ENCODE data around the gene PSMC2. TPM values are rescaled to one million over a fixed set of nuclear protein-coding genes. Genes with fewer than 3 reads are reported as not detected.

Gene PSMC2
- total RNA-seq, 4 donors from 2014 or later = 61.4 to 118 (median 90.9) TPM

DNA sequence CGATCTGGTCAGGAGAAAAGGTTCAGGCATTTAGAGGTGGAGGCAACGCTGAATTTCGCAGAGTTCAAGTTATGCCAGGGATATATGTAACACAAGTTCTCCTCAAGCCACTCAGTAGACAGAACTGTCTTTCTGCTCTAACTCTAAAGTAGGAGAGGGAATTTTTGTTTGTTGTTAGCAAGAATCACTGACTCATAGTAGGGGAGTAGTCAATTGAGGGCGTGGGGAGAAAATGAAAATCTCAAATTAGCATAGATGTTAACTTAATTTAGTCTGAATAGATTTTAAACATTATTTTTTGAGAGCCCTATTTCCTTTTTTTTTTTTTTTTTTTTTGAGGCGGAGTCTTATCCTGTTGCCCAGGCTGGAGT is 34.6 kb downstream of the PSMC2 start:
- no peak for DNase-seq (ENCODE audit: low spot score in 2 of 2)
- no peak overlapping the region for H3K27ac ChIP-seq
- H3K4me1 ChIP-seq = no peaks in the 10 kb centered on the region
- H3K36me3 ChIP-seq = no peaks in the 10 kb centered on the region
- no peak for TF ChIP-seq POLR2A (IDR thresholded peaks at IDR 0.05)
- TF ChIP-seq, protein P1, sequence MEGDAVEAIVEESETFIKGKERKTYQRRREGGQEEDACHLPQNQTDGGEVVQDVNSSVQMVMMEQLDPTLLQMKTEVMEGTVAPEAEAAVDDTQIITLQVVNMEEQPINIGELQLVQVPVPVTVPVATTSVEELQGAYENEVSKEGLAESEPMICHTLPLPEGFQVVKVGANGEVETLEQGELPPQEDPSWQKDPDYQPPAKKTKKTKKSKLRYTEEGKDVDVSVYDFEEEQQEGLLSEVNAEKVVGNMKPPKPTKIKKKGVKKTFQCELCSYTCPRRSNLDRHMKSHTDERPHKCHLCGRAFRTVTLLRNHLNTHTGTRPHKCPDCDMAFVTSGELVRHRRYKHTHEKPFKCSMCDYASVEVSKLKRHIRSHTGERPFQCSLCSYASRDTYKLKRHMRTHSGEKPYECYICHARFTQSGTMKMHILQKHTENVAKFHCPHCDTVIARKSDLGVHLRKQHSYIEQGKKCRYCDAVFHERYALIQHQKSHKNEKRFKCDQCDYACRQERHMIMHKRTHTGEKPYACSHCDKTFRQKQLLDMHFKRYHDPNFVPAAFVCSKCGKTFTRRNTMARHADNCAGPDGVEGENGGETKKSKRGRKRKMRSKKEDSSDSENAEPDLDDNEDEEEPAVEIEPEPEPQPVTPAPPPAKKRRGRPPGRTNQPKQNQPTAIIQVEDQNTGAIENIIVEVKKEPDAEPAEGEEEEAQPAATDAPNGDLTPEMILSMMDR (IDR thresholded peaks at IDR 0.05) = no peak
- no peak for TF ChIP-seq EP300 (IDR thresholded peaks at IDR 0.05)
- 87 to 88% methylated on average over 5 of the region's 5 CpGs for WGBS, 2 donors
- H3K9me3 ChIP-seq = no peaks in the 10 kb centered on the region
- H3K27me3 ChIP-seq = no peaks in the 10 kb centered on the region
- H3K4me3 ChIP-seq = no peak overlapping the region

DNA sequence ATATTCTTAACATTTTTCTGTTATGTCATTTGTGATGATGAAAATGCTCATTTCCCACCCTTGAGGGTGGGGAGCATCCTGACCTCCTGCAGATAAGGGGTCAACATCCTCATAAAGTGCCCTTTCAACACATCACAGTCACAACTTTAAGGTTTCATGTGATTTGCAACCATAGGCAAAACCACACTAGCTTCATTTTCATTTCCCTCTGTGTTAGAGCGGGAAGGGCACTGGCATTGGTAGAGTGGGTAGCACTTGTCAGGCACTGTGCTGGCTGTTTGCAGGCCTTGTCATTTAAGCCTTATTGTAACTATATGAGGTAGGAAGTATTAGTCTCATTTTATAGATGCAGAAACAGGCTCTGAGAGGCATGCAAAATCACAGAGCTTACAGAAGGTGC is 39.8 kb downstream of the PSMC2 start:
- Histone ChIP-seq H3K4me1 (no peaks in the 10 kb centered on the region), H3K9me3 (no peaks in the 10 kb centered on the region), H3K36me3 (no peaks in the 10 kb centered on the region), H3K27me3 (no peaks in the 10 kb centered on the region), H3K4me3 (no peak overlapping the region), H3K27ac (no peak overlapping the region)
- TF ChIP-seq, protein P1 (IDR thresholded peaks at IDR 0.05) = no peak
- TF ChIP-seq POLR2A (IDR thresholded peaks at IDR 0.05) (no peak), EP300 (IDR thresholded peaks at IDR 0.05) (no peak)
- WGBS, 2 donors = 64 to 70% methylated on average over 1 of the region's 1 CpG
- DNase-seq (ENCODE audit: low spot score in 2 of 2) = no peak

DNA sequence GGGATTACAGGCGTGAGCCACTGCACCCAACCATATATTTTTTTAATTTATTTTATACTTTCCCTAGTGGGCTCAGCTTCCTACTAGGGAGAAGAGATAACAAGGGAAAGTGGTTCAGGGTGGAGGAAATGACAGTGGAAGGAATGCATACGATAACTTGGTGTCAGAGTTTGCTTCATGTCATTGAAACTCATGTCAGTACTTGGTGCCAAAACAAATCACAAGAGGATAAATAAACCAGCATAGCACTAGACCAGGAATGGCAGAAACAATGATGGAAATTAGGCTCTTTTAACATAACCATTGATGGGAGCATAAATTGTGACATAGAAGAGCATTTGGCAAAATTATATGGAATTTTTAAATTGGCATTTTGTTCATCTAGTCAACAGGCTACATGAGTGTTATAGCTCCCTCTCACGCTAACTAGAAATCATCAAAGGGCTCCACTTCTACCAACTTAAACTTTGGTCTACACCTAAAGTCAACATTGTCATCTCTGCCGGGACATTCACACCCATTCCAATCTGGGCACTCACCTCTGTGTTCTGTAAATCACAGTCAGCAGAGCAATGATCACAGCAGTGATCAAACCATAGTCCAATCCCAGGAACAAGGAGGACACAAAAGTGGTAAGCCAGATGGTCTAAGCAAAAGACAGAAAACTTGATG is 41.2 kb downstream of the PSMC2 start:
- 82 to 84% methylated on average over 4 of the region's 4 CpGs for WGBS, 2 donors
- TF ChIP-seq, protein P1 (IDR thresholded peaks at IDR 0.05) = no peak
- no peak for TF ChIP-seq POLR2A (IDR thresholded peaks at IDR 0.05)
- no peak for TF ChIP-seq EP300 (IDR thresholded peaks at IDR 0.05)
- no peak for DNase-seq (ENCODE audit: low spot score in 2 of 2)
- Histone ChIP-seq H3K9me3 (no peaks in the 10 kb centered on the region), H3K4me1 (no peaks in the 10 kb centered on the region), H3K27me3 (no peaks in the 10 kb centered on the region), H3K4me3 (no peak overlapping the region), H3K27ac (no peak overlapping the region), H3K36me3 (no peaks in the 10 kb centered on the region)

DNA sequence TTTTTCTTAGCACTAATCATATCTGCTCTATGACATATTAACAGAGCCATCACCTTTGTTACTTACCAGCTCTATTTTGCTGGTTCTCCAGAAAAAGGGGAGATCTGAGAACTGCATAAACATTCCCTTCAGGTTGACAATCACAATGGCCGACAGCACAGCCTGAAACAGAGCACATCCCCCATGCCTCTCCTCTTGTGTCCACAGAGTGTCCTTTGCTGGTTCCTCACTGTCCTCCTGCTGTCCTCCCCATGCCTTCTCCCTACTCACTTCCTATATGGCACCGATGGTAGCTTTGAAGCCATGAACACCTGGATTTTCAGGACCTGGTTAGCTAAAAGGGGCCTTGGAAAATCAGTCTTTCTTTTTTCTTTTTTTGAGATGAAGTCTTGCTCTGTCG is 41.8 kb downstream of the PSMC2 start:
- Histone ChIP-seq H3K27ac (no peak overlapping the region), H3K4me1 (no peaks in the 10 kb centered on the region), H3K36me3 (no peaks in the 10 kb centered on the region), H3K9me3 (no peaks in the 10 kb centered on the region), H3K4me3 (no peak overlapping the region), H3K27me3 (no peaks in the 10 kb centered on the region)
- no peak for DNase-seq (ENCODE audit: low spot score in 2 of 2)
- TF ChIP-seq, protein P1 (IDR thresholded peaks at IDR 0.05) = no peak
- TF ChIP-seq EP300 (IDR thresholded peaks at IDR 0.05) (no peak), POLR2A (IDR thresholded peaks at IDR 0.05) (no peak)
- 78 to 89% methylated on average over 3 of the region's 3 CpGs for WGBS, 2 donors

DNA sequence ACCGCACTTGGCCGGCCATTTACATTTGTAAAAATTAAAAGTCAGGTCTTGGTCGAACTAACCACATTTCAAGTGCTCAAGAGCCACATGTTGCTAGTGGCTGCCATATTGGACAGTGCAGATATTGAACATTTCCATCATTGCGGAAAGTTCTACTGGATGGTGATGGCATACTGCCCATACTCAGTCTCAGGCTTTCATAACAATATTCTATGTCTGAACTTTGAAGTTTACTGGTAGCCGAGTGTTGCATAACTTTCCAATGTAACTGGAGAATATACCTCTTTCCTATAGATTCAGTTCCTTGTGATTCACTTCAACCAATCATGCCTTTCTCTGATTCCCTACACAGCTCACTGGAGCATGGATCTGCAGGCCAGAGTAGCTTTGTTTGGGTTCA is 43.7 kb downstream of the PSMC2 start:
- TF ChIP-seq, protein P1 (IDR thresholded peaks at IDR 0.05) = no peak
- no peak for TF ChIP-seq EP300 (IDR thresholded peaks at IDR 0.05)
- no peak for TF ChIP-seq POLR2A (IDR thresholded peaks at IDR 0.05)
- no peak overlapping the region for H3K4me3 ChIP-seq
- 91 to 95% methylated on average over 5 of the region's 5 CpGs for WGBS, 2 donors

More for the DNA sequence above, 43.7 kb downstream of the PSMC2 start:
- Histone ChIP-seq H3K27ac (no peak overlapping the region), H3K36me3 (no peaks in the 10 kb centered on the region), H3K9me3 (no peaks in the 10 kb centered on the region), H3K27me3 (no peaks in the 10 kb centered on the region), H3K4me1 (no peaks in the 10 kb centered on the region)
- DNase-seq (ENCODE audit: low spot score in 2 of 2) = no peak
